ENCODE results near the gene SRSF7.

SRSF7 gene

GRCh38 chr2:38701542-38701941, 49.6 kb downstream of the SRSF7 start:
- DNase-seq (ENCODE audit: low spot score): no peak

GRCh38 chr2:38700881-38701458, 50.2 kb downstream of the SRSF7 start:
- DNase-seq (ENCODE audit: low spot score): no peak

GRCh38 chr2:38700113-38700785, 50.9 kb downstream of the SRSF7 start:
- DNase-seq (ENCODE audit: low spot score): no peak

- DNase-seq (ENCODE audit: low spot score): no peak
Observed at GRCh38 chr2:38698467-38699003, 52.6 kb downstream of the SRSF7 start.

- no peak for DNase-seq (ENCODE audit: low spot score)
Observed at GRCh38 chr2:38697116-38697840, 53.9 kb downstream of the SRSF7 start.
